Inflammatory macrophage (primary cell): ENCODE measurements around the gene ITGB8.
A peak's percentile ranks its signal among the peaks of the same experiment; 100 is the strongest.

Source experiments
- DNase-seq, 2 donors: peaks; one replicate each; pipeline ENCODE4 v3.0.0-alpha.2; 2020 to 2022

The ITGB8 gene

GRCh38 chr7:20435305-20435704 is 104.6 kb downstream of the ITGB8 start:
- peak; percentile 21 to 29 for DNase-seq

GRCh38 chr7:20438248-20438647 is 107.5 kb downstream of the ITGB8 start:
- DNase-seq = no peak

- DNase-seq = peak; percentile 67 to 73
Observed at GRCh38 chr7:20438694-20439376, 108.1 kb downstream of the ITGB8 start.

DNA sequence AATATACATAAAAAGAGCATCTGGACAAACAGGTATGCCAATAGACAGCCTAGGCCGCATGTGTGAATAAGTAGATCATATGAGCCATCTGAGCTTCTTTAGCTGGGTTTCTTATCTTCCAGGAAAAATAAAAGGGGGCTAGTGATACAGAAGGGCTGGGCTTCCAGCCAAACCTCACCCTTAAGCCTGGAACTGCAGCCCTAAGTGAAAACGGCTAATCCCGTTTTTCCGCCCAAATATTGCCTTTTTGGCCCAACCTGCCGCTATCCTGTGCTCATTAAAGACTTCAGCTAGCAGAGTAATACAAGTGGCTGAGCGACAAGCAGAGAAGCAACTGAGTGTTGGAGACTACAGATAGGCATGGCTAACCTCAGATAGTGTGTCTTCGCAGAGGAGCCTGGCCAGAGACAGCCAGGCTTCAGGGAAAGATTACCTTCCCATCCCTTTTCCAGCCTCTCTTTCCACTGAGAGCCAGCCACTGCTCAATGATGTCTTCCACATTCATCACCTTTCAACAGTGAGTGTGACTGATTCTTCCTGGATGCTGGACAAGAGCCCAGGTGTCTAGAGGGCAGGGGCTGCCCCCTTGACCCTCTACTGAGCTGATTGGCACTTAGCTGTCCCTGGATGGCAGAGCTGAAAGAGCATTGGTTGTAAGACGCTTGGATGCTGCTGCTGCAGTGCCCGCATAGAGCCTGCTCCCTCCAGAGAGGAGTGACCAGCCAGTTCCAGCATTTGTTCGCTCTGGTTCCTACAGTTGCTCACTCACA is 108.9 kb downstream of the ITGB8 start:
- DNase-seq = no peak

DNA sequence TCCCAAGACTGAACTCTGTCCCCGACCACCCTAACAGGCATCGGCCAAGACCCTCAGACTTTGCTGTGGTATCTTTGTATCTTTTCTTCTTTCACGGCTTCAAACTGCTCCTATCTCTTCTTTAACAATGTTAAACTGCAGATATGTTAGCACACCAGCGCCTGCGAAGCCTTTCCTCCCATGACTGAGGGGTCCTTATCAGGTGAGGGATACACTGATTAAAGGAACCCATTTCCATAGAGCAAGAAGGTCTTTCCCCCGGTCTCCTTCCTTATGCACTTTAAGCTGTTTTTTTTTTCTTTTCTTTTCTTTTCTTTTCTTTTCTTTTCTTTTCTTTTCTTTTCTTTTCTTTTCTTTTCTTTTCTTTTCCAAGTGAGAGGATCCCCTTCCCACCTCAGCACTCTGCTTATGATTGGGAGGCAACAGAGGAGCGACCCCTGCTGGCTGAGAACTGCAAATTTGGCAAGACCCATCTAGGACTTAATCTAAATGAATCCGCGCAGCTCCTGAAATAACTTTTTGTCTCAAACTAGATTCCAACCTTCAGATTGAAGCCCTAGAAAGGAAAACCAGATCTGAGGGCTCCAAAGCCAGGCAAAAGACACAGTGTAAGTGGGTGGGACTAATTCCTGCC is 109.9 kb downstream of the ITGB8 start:
- peak in 1 of 2 donors; percentile 40 for DNase-seq

DNA sequence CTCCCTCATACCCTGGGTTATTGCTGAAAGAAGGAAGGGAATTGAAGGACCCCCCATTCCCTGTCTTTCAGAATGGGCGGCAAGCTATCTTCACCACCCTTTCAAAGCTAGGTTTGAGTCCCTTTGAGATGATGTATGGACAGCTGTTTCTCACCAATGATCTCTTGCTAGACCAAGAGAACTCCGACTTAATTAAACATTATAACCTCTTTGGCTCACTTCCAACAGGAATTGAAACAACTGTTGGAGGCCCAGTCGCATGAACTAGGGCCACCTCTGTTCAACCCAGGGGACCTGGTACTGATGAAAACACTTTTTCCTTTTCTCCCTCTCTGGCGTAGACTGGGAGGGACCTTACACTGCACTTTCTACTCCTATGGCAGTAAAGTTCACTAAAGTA is 110.6 kb downstream of the ITGB8 start:
- no peak for DNase-seq

GRCh38 chr7:20441991-20442441 is 111.3 kb downstream of the ITGB8 start:
- no peak for DNase-seq

DNA sequence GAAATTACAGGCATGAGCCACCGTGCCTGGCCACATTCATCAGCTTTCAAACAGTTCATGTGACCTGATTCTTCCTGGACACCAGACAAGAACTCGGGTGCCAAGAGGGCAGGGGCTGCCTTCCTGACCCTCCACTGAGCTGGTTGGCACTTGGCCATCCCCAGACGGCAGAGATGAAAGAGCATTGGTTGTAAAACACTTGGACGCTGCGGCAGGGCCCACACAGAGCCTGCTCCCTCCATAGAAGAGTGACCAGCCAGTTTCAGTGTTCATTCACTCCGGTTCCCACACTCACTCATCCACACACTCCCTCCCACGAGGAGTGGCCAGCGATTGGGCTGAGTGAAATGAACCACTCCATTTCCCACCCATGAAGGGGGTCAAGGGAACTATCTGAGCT is 112.3 kb downstream of the ITGB8 start:
- DNase-seq = no peak

DNA sequence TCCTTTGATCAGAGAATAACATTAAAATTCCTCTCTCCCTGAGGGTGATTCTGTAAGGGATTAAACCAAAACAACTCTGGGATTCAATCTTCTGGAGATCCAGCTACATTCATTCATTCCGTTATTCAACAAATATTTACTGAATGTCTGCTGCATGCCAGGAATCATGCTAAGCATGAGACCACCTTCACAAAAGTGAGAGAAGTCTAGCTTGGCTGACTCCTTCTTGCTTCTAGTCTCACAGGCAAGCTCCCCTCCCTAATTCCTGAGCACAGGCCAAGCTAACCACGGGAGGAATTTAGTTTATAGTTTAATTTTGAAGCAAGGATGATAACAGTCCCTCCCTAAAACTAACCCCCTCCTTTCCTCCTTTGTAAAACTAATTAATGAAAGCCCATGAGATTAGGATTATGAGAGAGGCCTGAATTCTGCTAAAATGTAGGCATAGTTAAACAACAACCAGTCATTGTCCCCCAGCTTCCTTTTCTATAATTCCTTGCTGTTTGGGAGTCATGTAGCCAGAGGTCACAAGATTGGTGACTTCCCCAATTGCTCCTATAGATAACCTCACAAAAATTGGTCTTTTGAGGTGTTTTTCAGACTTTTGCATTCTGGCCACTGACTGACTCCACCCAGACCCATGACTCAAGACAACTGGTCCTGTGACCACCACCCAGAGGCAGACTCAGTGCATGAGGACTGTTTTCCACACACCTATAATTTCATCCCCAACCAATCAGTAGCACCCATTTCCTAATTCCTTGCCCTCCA is 113.5 kb downstream of the ITGB8 start:
- peak; percentile 52 to 75 for DNase-seq

GRCh38 chr7:20447021-20447650 is 116.4 kb downstream of the ITGB8 start:
- no peak for DNase-seq

- peak; percentile 7 to 12 for DNase-seq
Observed at GRCh38 chr7:20449176-20449575, 118.5 kb downstream of the ITGB8 start.

DNA sequence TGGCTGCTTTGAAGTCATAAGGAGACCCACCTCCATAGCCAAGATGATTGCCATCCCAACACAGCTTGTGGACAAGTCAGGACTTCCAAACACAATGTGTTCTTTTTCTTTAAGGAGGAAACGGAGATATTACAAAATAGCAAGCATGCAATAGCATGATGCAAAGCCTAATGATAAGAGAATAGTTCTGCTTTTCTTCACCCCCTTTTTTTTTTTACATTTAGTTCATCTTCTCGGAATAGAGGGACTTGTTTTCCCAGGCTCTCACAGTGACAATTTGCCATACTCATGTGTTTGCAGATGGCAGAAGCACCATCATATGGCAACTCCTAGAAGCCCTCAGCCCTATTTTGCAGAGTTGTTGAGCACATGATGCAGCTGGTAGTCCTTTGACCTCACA is 119.8 kb downstream of the ITGB8 start:
- peak; percentile 59 to 85 for DNase-seq

DNA sequence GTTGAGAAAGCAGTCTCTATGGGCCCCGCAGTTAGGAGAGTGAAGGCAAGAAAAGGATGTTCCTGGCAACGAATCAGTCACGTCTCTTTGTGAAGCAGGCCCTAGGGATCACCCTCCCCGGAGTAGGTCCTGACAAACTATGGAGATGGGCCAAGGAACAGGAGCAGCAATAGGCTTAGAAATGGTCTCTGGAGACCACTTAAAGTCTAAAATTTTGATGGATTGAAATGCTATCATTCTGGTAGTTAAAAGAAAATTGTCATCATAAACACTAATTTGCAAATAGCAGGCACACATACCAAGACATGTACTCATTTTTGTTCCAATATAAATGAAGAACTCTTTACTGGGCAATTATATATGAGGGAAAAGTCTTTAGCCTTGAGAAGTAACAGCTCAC is 123.5 kb downstream of the ITGB8 start:
- DNase-seq = no peak

DNA sequence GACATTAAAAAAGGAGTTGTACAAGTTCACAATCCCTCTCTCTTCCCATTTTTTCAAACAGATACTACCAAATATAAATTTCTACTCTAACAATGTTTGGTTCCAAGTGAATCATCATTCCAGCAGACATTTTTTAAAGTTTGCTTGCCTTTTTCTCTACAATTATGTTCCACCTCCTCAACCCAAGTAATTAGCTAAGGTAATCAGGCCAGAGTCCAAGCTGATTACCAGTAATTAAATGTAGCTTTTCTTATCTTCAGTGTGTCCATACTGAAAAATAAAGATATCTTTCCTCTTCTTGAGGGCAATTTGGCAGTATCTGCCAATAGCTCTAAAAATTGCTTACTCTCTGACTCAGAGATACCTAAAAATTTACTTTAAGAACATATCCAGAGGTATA is 126.0 kb downstream of the ITGB8 start:
- no peak for DNase-seq

DNA sequence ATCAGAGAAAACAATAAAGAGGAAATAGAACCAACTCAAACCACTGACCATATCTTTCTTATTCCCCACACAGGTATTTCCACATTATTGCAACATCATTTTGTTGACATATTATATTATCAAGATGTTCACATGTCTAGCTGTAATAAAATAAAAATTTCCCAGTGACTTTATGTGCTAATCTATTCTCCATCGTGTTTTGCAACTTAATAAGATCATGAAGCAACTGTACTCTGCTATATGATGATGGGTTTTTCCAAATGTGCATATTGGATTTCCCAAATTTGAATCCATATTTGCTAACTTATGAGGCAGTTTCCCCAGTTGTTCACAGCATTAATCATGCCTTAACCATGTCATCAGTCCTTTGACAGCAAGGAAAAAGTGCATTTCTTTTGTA is 127.8 kb downstream of the ITGB8 start:
- DNase-seq = peak; percentile 13 to 40

DNA sequence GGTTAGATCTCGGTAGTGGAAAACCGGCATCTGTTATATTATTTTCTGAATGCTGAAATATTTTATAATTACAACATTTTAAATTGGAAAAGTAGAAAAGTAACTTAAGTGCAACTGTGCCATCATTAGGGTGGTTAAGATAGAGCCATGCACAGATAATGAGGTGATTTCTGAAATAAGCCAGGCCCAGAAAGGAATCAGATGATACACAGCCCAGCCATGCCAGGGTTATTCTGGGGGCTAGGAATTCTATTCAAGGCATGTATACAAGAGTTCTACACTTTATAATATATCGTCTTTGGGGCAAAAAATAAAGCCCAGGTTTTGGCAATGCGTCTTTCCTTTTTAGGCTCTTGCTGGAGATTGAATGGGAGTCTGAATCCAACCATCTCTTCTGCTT is 128.7 kb downstream of the ITGB8 start:
- DNase-seq = no peak

- DNase-seq = no peak
Observed at GRCh38 chr7:20464891-20465290, 134.2 kb downstream of the ITGB8 start.
